GM18909 (cell line): ENCODE data around the gene KIF18B.

Source experiments
- ATAC-seq: cut with Tn5 transposase; IDR thresholded peaks from one replicate; pipeline ENCODE4 v1.9.1; 2021; ENCODE audit warnings: mild to moderate bottlenecking; ENCODE audit not compliant: unreplicated experiment, poor library complexity

Gene KIF18B

GRCh38 chr17:44921122-44921882 is 26.3 kb downstream of the KIF18B start:
- ATAC-seq = no peak

- no peak for ATAC-seq
Measured at GRCh38 chr17:44920565-44920940, 27.0 kb downstream of the KIF18B start.

GRCh38 chr17:44919885-44920564 is 27.5 kb downstream of the KIF18B start:
- peak; percentile 67 for ATAC-seq

- ATAC-seq = no peak
Measured at GRCh38 chr17:44919411-44919810, 28.2 kb downstream of the KIF18B start.

GRCh38 chr17:44918006-44918405 is 29.6 kb downstream of the KIF18B start:
- no peak for ATAC-seq

GRCh38 chr17:44917456-44917855 is 30.1 kb downstream of the KIF18B start:
- ATAC-seq = no peak

GRCh38 chr17:44916781-44917241 is 30.8 kb downstream of the KIF18B start:
- no peak for ATAC-seq

GRCh38 chr17:44915862-44916780 is 31.5 kb downstream of the KIF18B start:
- ATAC-seq = no peak

- no peak for ATAC-seq
Measured at GRCh38 chr17:44915321-44915726, 32.2 kb downstream of the KIF18B start, which contains the start of gene GFAP. Gene GFAP (minus strand): TSS chr17:44915500. CDS start chr17:44915486, 14 bp downstream.

GRCh38 chr17:44914698-44915271 is 32.8 kb downstream of the KIF18B start:
- no peak for ATAC-seq

- ATAC-seq = no peak
Measured at GRCh38 chr17:44914148-44914547, 33.4 kb downstream of the KIF18B start.

GRCh38 chr17:44913676-44914075 is 33.9 kb downstream of the KIF18B start:
- ATAC-seq = no peak

GRCh38 chr17:44912763-44913544 is 34.6 kb downstream of the KIF18B start:
- ATAC-seq = no peak

- no peak for ATAC-seq
Measured at GRCh38 chr17:44911133-44912001, 36.2 kb downstream of the KIF18B start.

- ATAC-seq = no peak
Measured at GRCh38 chr17:44910231-44911106, 37.1 kb downstream of the KIF18B start.

- no peak for ATAC-seq
Measured at GRCh38 chr17:44909681-44910144, 37.9 kb downstream of the KIF18B start.

- ATAC-seq = no peak
Measured at GRCh38 chr17:44908761-44909326, 38.7 kb downstream of the KIF18B start.
